Upper lobe of left lung (tissue), 6 donors: Measurements from ENCODE around the gene MTHFD1L. TPM values are rescaled to one million over a fixed set of nuclear protein-coding genes. Genes with fewer than 3 reads are reported as not detected.

ENCODE experiments used
- ATAC-seq, 2 donors: fragments of 200-7000 bp; cut with Tn5 transposase; one replicate each; pipeline ENCODE4 v1.9.1; 2022; ENCODE audit warnings: mild to moderate bottlenecking in 2 of 2, moderate library complexity in 2 of 2; ENCODE audit not compliant: low FRiP score in 2 of 2
- DNase-seq, 2 donors: peaks; one replicate each; pipeline ENCODE4 v3.0.0-alpha.2; 2019 to 2020
- H3K27ac ChIP-seq, 4 donors: fragments of 200-600 bp; sonication (generic); one replicate each; pipeline ENCODE4 v1.5.1; 2016 to 2019
- H3K27me3 ChIP-seq, 4 donors: fragments of 200-600 bp; sonication (generic); one replicate each; pipeline ENCODE4 v1.5.1; 2017 to 2019
- H3K36me3 ChIP-seq, 4 donors: fragments of 200-600 bp; sonication (generic); one replicate each; pipeline ENCODE4 v1.5.1; 2016 to 2019
- H3K4me1 ChIP-seq, 4 donors: fragments of 200-600 bp; sonication (generic); one replicate each; pipeline ENCODE4 v1.5.1; 2018 to 2019
- H3K4me3 ChIP-seq, 4 donors: fragments of 200-600 bp; sonication (generic); one replicate each; pipeline ENCODE4 v1.5.1; 2017 to 2019; ENCODE audit warnings: mild to moderate bottlenecking in 2 of 4, moderate library complexity in 1 of 4
- H3K9me3 ChIP-seq, 4 donors: fragments of 200-600 bp; sonication (generic); one replicate each; pipeline ENCODE4 v1.5.1; 2018 to 2019
- EP300 ChIP-seq, 4 donors: sonication (generic); formaldehyde crosslinking; IDR thresholded peaks; one replicate each; pipeline ENCODE4 v1.5.1; 2017; ENCODE audit warnings: antibody characterized with exemption in 4 of 4, control low read depth in 2 of 4
- POLR2A ChIP-seq, 4 donors: fragments of 450-650 bp; IDR thresholded peaks; one replicate each; pipeline ENCODE4 v1.5.1; 2016 to 2017; ENCODE audit warnings: antibody characterized with exemption in 4 of 4, mild to moderate bottlenecking in 2 of 4
- POLR2AphosphoS5 ChIP-seq, 2 donors: sonication (generic); formaldehyde crosslinking; IDR thresholded peaks; one replicate each; pipeline ENCODE4 v1.5.1; 2017; ENCODE audit warnings: antibody characterized with exemption in 2 of 2
- WGBS, 2 donors: methylation state at CpG; one replicate each; pipeline ENCODE4 v1.1.5; 2017 to 2018; 5-methylcytosine and 5-hydroxymethylcytosine counted together
- total RNA-seq, 6 donors: library from RNA; depleted of rRNA in 4 of 6; stranded (reverse); fragments of >200 nt in 4 of 6; gene quantifications; one replicate each; pipeline versions ENCODE4 v1.1.0 to v1.2.1, GENCODE V29; 2016 to 2021
- TF ChIP-seq, protein P1 (sequence below), 6 experiments: fragments of 450-650 bp in 4 of 6; fragments of 200-600 bp in 2 of 6; sonication (generic) in 2 of 6; IDR thresholded peaks; one replicate each; pipeline ENCODE4 v1.5.1; 2016 to 2019; ENCODE audit warnings: antibody characterized with exemption in 6 of 6
- donor health status: DM: no; HTN: no; CAD: no; lungs with moderate emphysema.
- donor health status: DM: no; HTN: yes; CAD: no; lungs with severe emphysema.

Gene MTHFD1L
- total RNA-seq, 6 donors from 2014 or later, result 11.8 to 32.3 (median 19.4) TPM

DNA sequence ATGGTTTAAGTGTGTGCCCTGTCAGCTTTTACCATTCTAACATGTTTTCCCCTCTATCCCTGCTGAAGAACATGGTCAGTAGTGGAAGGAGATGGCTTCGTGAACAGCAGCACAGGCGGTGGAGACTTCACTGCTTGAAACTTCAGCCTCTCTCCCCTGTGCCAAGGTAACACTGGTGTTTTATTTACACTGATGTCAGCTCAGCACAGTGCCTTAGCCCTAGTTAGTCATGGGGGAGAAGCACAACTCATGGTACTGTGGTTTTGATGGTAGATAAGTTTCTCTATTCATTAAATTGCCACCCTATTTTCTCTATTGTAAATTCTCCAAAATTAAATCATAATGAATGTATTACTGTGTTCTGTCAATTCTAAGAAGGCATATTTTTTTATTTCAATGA is 56.6 kb downstream of the MTHFD1L start:
- H3K36me3 ChIP-seq, result peaks cover 0 to 16% (median 5%) of the 10 kb centered on the region in 4 donors
- no peaks in the 10 kb centered on the region for H3K9me3 ChIP-seq
- H3K4me1 ChIP-seq, result no peaks in the 10 kb centered on the region
- no peak overlapping the region for H3K4me3 ChIP-seq
- TF ChIP-seq POLR2AphosphoS5 (IDR thresholded peaks at IDR 0.05) (no peak), POLR2A (IDR thresholded peaks at IDR 0.05) (no peak), EP300 (IDR thresholded peaks at IDR 0.05) (no peak)
- TF ChIP-seq, protein P1, sequence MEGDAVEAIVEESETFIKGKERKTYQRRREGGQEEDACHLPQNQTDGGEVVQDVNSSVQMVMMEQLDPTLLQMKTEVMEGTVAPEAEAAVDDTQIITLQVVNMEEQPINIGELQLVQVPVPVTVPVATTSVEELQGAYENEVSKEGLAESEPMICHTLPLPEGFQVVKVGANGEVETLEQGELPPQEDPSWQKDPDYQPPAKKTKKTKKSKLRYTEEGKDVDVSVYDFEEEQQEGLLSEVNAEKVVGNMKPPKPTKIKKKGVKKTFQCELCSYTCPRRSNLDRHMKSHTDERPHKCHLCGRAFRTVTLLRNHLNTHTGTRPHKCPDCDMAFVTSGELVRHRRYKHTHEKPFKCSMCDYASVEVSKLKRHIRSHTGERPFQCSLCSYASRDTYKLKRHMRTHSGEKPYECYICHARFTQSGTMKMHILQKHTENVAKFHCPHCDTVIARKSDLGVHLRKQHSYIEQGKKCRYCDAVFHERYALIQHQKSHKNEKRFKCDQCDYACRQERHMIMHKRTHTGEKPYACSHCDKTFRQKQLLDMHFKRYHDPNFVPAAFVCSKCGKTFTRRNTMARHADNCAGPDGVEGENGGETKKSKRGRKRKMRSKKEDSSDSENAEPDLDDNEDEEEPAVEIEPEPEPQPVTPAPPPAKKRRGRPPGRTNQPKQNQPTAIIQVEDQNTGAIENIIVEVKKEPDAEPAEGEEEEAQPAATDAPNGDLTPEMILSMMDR (IDR thresholded peaks at IDR 0.05), result no peak
- no peaks in the 10 kb centered on the region for H3K27me3 ChIP-seq
- DNase-seq (no peak), ATAC-seq (no peak)
- 96 to 100% methylated on average over 2 of the region's 2 CpGs for WGBS, 2 donors
- no peak overlapping the region for H3K27ac ChIP-seq

DNA sequence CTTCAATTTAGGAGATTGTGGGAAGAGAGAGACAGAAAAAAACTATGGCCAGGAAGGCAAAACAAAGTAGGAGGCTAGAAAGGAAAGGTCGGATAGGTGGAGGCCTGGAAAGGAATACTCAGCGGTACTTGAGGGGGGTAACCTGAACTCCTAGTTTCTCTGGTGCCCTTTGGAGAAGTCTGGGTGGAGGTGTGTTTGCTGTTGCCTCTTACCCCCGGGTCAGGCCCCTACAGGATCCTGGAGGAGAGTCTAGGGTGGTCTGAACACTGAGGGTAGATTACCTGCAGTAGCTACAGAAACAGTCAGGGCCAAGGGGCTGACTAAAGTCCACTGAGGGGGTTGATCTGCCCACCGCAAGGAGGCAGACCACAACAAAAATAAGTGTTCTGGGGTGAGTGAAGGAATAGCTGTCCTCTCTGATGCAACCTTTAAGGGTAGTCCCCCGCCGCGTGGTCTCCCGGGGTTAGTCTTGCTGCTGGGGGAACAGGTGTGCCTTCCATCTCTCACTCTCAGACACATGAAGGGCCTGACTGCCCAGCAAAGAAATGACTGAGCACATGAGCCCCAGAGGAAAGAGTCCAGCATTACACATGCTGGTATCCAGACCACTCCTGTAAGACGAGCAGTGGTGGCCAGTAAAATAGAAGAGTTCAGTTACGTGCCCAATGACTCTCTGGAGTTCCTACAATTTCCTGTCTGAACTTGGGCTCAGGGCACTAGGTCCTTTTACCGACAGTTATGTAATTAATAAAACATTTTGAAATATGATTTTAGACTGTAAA is 59.5 kb downstream of the MTHFD1L start:
- 72 to 81% methylated on average over 7 to 11 of the region's 11 CpGs for WGBS, 2 donors
- no peak overlapping the region for H3K4me3 ChIP-seq
- peaks cover 0 to 7% (median 1%) of the 10 kb centered on the region in 4 donors for H3K36me3 ChIP-seq
- H3K27me3 ChIP-seq, result no peaks in the 10 kb centered on the region
- peak overlapping the region in 1 of 4 donors; percentile 11 for H3K27ac ChIP-seq
- H3K9me3 ChIP-seq, result no peaks in the 10 kb centered on the region
- ATAC-seq, result peak; percentile 63 to 88
- no peak for DNase-seq
- TF ChIP-seq, protein P1 (IDR thresholded peaks at IDR 0.05), result no peak
- TF ChIP-seq POLR2AphosphoS5 (IDR thresholded peaks at IDR 0.05), result peak in 1 of 2 donors; percentile 7
- TF ChIP-seq EP300 (IDR thresholded peaks at IDR 0.05), result no peak
- H3K4me1 ChIP-seq, result no peaks in the 10 kb centered on the region

DNA sequence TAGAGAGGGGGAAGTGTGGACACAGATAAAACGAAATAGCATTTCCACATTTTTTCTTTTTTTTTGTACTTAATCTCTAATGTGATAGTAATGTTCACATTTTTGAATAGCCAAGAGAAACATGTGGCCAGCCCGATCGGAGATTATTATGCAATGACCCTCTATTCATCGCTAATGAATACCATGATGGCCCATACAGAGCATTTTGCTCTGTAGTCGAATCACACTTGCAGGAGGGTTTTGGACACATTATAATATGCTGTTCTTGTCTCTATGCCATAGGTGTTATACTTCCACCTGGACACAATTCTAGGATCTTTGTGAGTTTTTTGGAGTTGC is 60.1 kb downstream of the MTHFD1L start:
- ATAC-seq, result peak in 1 of 2 donors; percentile 79
- TF ChIP-seq EP300 (IDR thresholded peaks at IDR 0.05) (no peak), POLR2AphosphoS5 (IDR thresholded peaks at IDR 0.05) (no peak), POLR2A (IDR thresholded peaks at IDR 0.05) (no peak)
- TF ChIP-seq, protein P1 (IDR thresholded peaks at IDR 0.05), result no peak
- 69 to 71% methylated on average over 5 of the region's 5 CpGs for WGBS, 2 donors
- H3K27ac ChIP-seq, result no peak overlapping the region
- H3K4me1 ChIP-seq, result no peaks in the 10 kb centered on the region
- H3K27me3 ChIP-seq, result no peaks in the 10 kb centered on the region
- H3K36me3 ChIP-seq, result peaks cover 0 to 6% (median 0%) of the 10 kb centered on the region in 4 donors
- no peaks in the 10 kb centered on the region for H3K9me3 ChIP-seq
- no peak for DNase-seq
- H3K4me3 ChIP-seq, result no peak overlapping the region

DNA sequence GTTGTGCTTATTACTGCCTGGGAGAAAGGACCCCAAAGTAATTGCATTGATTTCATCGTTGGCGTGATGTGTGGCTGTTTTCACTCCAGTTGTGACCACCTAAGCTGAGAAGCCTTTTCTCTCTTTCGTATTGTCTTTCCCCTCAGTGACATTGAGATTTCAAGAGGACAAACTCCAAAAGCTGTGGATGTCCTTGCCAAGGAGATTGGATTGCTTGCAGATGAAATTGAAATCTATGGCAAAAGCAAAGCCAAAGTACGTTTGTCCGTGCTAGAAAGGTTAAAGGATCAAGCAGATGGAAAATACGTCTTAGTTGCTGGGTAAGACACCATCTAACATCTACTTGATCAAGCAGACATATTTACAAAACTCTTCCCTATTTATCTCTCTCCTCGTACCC is 60.5 kb downstream of the MTHFD1L start:
- peaks cover 0 to 6% (median 0%) of the 10 kb centered on the region in 4 donors for H3K36me3 ChIP-seq
- no peaks in the 10 kb centered on the region for H3K4me1 ChIP-seq
- no peak overlapping the region for H3K27ac ChIP-seq
- no peak for ATAC-seq
- DNase-seq, result no peak
- no peaks in the 10 kb centered on the region for H3K27me3 ChIP-seq
- TF ChIP-seq, protein P1 (IDR thresholded peaks at IDR 0.05), result no peak
- TF ChIP-seq EP300 (IDR thresholded peaks at IDR 0.05), result no peak
- no peak for TF ChIP-seq POLR2AphosphoS5 (IDR thresholded peaks at IDR 0.05)
- no peak for TF ChIP-seq POLR2A (IDR thresholded peaks at IDR 0.05)
- H3K9me3 ChIP-seq, result no peaks in the 10 kb centered on the region
- 81 to 86% methylated on average over 7 of the region's 7 CpGs for WGBS, 2 donors
- H3K4me3 ChIP-seq, result no peak overlapping the region

DNA sequence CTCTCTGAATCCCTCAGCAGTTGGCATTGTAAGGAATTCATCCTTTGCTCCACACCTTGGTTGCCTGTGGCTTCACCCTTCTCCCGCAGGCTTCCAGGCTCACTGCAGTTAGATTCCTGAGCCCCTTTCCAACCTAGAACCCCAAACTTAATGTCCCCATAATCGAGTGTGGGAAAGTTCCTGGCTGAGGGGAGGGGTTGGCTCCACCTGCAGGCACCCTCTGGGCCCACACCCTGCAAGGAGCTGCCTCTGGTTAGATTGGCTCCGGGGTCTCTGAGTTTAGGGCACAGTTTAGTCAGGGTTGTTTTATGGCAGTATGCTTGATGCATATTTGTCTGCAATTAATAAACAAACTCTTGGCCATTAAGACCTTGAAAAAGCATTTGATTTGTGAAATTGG is 63.4 kb downstream of the MTHFD1L start:
- ATAC-seq (no peak), DNase-seq (no peak)
- Histone ChIP-seq H3K4me1 (no peaks in the 10 kb centered on the region), H3K27ac (no peak overlapping the region), H3K9me3 (no peaks in the 10 kb centered on the region), H3K36me3 (no peaks in the 10 kb centered on the region), H3K4me3 (no peak overlapping the region), H3K27me3 (no peaks in the 10 kb centered on the region)
- 75 to 100% methylated on average over 2 to 3 of the region's 3 CpGs for WGBS, 2 donors
- TF ChIP-seq, protein P1 (IDR thresholded peaks at IDR 0.05), result no peak
- TF ChIP-seq EP300 (IDR thresholded peaks at IDR 0.05) (no peak), POLR2AphosphoS5 (IDR thresholded peaks at IDR 0.05) (no peak), POLR2A (IDR thresholded peaks at IDR 0.05) (no peak)
